ENCODE results near the gene CNNM3.

Gene CNNM3

DNA sequence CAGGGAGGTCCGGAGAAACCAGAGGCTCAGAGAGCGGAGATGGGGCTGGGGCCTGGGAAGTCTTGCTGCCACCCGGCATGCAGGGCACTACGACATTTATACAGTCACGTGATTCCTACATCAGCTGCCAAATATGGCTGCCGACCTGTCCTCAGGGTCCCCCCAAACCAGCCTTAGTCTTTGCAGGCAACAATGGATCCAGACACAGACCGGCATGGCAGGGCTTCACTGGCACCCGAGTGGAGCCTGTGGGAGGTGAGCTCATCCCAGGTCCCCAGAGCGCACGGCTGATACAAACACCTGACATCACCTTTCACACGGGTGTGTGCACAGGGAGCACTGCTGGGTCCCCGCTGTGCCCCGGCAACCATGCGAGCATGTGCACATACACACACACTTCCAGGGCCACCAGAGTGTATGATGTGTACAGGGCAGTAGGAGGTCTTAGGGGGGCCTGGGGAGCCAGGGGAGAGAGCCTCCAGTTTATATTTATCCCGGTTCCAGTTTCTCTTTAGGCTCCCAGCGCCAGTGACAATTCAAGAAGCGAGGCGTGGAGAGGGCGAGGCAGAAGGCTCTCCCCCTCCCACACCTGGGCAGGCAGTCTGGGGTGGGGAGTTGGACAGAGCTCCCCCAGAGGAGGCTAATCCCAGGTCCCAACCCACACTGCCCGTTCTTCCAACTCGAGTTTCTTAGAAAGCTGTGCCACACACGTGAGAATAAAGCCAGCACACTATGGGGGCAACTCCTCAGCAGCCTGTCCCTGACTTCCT, 51.1 kb downstream of the CNNM3 start:
- DNase-seq = no peak

DNA sequence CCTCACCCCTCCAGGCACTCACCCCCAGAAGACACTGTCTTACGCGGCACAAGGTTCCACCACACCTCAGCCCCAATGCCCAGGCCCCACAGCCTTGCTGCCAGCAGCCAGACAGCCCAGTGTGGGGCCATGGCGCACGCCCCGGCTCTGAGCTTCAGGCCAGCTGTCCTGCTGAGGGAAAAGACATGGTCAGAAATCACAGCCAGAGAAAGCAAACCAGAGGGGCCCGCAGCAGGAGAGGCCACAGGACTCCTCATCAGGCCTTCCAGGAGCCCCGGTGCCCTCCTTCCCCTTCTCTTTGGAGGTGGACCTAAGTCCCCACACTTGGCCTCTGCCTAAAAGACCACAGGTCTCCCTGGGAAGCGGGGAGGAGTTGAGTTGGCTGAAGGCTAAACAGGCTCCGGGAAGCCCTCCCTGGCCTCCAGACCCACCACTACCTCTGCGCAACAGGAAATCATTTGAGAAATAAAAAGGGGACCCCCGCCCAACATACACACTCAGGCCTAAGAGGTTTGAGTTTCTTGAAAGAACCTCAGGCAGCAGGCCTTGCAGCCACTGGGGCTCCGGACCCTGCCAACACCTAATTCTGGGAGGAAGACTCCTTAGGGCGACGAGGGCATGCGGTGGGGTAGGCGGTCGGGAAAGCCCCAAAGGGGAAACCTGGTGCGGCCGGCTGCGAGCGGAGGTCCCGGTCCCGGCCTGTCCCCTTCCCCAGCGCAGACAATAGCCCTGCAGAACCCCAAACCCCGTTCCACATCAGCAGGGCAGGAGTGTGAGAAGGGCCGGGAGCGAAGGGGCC, 51.9 kb downstream of the CNNM3 start:
- no peak for DNase-seq

DNA sequence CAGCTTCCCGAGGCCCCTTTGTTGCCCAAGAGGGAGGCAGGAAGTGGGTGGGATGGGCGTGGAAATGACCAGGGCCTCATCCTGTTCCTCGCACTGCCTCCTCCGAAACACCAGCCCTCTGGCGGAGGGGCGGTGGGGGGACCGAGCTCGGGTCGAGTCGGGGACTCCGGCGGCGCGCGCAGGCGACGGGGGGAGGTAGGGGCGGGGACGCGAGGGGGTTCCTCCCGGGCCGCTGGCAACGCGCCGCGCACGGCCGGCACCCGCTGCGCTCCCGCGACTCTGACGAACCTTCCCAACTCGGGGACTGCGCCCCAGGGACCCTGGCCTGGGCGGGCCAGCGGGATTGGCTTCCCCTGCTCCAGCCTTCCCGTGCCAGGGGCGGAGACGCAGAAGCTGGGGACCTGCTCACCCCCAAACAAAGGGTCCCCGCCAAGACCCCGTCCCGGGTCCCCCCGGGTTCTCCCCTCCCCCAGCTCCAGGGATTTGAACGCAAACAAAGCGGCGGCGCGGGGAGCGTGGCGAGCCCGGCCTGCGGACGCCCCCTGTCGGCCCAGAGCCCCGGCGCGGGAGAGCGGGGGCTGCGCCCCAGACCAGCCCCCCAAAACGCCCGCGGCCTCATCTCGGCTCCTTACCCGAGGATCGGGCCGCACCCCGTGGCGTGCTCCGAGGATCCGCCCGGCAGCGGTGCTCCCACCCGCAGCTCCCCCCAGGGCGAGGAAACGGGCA, 52.6 kb downstream of the CNNM3 start:
- peak; percentile 73 for DNase-seq

DNA sequence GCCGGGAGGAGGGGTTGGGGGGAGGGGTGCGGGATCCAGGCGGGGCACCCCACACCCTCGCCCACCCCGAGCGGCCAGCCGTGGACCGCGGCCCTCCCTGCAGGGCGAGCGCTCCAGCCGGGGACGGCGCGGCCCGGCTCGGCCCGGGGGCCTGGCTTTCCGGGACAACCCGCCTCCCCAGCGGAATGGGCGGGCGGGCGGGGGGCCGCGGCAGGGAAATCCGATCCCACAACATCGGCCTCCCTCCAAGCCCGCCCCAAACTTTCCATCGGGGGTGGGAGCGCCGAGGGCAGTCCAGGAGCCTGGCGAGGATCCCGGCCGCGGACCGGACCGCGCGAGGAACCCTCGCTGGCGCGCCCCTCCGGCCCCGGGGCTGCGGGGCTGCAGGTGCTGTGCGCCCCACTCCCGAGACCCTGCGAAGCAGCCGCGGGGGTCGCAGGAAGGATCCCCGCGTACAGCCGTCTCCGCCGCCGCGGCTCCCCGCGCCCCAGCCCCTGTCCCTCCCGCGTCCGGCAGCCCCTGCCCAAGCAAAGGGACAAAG, 53.3 kb downstream of the CNNM3 start:
- DNase-seq = no peak

DNA sequence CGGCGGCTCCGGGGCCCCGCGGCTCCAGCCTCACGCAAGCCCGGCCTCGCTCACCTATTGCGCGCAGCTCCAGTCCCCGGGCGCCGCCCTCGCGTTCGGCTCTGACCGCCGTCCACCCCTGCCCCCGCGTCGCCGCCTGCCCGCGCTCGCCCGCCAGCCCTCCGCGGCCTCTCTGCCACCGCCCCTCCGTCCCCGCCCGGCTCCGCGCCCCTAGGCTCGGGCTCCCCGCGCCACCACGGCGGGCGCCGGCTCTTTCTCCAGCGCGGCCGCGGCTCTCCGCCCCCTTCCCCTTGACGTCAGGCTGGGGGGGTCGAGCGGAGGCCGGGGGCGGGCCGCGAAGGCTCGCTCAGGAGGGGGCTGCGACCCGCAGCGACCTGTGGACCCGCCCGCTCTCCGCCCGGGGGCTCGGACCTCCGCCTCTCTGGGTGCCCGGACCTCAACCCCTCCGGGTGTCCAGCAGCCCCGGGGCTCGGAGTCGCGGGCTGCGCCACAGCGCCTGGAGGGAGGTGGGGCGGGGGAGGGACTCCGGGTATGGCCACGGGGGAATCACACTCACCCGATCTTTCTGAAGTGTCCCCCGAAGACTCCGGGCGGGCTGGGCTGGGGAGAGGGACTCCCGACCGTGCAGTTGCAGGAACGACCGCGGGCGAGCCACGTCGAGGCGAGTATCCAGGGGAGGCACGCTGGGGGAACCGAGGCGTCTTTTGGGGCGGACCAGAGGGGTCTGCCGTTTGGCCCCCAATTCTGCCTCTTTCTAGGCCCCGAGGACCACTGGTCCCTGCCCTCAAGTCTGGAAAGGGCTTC, 54.0 kb downstream of the CNNM3 start, which contains the start of gene SEMA4C:
SEMA4C (minus strand) TSS at position 259 of the 804 bp plus-strand sequence. CDS start 2,194 bp downstream, outside the sequence.
- DNase-seq = peak; percentile 34

DNA sequence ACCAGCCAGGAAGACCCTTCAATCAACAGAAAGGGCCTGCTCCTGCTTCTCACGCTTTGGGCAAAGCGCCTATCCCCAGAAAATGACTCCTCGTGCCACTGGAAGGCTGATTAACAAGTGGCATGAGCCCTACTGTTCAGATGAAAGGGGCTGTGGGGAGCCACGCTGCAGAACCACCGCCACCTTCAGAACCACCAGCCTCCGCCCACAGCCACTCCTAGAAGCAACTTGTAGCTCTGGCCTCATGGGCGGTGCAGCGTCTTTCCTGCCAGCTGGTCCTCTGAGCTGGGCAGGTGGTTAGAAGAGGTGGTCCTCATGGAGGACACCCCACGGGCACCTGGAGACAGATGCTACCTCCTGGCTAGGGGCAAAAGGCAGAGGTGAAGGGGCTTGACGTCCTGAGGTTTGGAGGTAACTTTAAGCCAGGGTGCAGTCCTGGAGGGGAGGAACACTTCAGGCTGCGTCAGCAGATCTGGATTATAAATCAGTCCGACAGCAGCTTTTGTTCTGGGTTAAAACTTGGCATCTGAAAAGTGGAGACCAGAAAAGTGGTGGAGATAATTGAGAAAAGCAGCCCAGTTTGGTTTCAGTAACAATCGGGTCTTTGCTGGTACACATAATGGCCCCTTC, 54.7 kb downstream of the CNNM3 start:
- peak; percentile 65 for DNase-seq

DNA sequence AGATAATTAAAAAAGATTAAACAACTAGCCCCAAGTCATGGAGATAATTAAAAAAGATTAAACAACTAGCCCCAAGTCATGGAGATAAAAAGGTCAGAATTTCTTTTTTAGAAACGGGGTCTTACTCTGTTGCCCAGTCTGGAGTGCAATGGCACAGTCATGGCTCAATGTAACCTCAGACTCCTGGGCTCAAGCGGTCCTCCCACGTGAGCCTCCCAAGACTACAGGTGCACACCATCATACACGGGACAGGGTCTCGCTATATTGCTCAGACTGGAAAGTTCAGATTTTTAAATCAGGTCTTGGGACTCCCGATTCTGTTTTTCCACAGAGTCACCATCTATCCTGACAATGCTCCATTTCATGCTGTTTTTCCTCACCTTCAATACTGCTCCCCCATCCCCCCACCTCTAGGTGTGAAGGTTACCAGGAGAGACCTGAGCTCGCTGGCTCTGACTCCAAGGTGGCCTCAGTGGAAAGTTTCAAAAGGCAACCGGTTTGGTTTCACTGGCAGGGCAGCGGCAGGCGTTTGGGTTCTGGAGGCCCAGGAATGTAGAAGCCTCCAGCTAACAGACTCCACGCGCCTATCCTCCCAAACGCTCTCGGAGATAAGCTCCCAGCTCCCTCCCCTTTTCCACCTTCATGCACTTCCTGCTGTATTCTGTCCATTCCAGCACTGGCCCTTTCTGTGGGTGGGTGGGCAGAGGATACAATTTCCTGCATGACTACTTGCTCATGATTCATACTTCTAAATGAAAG, 56.7 kb downstream of the CNNM3 start:
- no peak for DNase-seq

DNA sequence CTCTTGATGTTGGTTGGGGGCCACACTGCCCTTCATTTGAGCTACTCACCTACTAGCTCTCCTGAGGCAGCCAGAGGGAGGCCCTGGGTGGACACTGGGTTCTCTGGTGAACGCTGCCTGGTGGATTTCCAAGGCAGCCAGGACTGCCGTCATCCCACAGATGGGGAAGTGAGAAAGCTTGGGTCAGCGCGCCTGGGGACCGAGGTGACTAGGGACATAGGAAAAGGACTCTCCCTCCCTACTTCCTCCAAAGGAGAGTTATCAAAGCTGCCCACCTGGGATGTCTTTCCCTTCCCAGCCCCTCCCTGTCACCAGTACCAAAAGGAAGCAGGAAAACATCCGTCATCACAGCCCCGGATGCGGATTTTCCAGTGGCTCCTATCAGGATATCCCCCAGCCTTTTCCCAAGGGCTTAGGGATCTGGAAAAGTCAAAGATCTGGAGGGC, 57.6 kb downstream of the CNNM3 start:
- no peak for DNase-seq

DNA sequence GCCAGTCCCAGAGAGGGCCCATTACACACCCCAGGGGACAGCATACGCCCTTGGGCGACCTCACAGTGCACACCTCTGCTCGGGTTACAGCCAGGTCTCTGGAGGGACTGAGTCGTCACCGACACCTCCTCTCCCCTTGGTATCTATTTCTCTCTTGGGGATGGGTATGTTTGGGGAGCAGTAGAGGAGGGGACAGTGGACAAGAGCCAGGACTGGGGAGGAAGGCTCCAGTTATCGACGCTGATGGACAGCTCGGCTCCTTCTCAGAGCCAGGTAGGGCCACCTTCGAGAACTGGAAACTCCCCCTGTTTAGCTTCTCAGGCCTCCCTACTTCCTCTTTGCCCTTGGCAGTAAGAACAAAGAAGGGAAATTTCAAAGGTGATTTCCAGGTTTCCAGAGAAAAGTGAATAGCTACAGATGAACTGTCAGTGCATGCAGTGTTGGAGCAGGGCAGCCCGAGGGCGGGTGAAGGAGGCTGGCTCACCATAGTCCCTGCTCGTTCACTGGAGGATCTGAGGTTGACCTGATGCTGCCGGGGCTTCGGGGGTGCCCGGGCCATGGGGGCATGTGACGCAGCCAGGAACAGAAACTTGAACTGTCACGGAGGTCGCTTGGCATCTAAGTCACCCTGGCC, 58.2 kb downstream of the CNNM3 start:
- DNase-seq = no peak

DNA sequence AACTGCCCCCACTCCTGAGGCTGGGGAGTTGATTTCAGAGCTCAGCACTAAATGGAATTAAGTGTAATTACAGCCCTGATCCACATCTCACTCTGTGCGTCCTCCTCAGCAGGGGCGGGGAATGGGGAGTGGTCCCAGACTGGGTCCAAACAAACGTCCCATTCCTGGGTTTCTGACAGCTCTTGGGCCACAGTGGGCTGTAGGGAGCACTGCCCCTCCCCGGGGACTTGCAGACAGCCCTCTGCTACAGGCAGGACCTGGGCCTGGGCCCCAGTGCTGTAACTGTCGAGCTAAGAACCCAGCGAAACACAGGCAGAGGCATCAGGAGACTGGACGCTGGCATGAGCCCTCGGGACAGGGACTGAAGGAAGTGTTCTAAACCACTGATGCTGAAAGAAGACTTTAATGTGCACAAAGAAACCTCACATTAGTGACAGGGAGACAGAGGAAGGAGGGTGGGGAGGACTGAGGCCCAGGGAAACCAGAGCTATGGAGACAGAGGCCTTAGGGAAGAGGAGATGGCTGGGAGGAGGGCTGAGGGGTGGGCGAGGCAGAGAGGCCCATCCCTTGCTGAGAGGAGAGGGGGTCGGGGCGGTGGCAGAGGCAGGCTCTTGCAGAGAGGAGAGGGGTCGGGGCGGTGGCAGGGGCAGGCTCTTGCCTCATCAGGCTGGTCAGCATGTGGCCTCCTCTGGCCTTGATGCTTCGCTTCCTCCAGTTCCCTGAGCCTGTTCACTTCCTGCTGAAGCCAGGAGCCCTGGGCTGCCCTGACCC, 59.6 kb downstream of the CNNM3 start:
- DNase-seq = no peak

DNA sequence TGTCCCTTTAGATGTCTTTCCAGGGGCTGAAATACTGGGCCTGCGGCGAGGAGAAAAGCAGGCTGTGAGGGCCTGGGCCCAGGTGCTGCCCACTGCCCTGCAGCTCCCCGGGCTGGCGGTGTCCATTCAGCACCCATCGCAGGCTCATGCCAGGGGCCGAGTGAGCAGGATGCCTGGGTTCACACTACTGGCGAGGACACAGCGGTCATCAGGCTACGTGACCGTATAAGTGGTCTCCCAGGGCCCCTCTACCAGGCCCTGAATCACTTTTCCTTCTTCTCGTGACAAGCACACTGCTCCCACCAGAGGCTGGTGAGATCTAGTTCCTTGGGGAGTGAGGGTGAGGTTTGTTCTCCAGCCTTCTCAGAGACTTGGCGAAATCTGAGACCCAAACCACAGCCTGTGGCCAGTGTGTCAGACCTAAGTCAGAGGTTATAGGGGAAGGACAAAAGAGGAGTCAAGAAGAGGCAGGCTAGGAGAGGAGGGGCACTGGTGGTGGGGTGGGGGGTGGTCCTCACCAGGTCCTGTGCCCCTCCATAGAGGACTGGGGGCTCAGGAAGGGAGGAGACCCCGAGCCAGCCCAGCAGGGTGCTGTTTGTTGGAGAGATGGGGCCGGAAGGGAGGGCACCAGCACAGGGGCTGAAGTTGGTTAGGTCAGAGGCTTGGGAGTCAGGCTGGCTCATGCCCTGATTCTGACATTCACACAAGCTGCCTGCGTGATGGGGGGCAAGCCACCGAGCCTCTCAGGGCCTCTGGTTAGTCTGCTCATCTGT, 60.4 kb downstream of the CNNM3 start:
- DNase-seq = no peak

DNA sequence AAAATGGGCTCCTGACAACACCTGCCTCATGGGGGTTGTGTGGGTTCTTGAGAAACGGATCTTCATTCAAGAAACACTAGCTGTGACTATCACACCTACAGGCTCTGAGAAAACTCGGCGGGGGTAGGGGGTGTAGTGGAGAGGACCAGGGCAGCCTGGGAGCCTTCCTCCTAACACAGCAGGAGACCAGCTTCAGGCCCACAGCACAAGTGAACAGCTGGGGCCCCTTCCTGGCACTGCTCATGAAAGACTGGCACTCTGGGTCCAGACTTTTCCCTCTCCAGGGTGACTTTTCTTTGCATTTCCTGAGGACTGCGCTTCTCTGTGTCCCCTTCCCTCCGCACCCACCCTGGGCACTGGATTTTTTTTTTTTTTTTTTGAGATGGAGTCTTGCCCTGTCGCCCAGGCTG, 61.0 kb downstream of the CNNM3 start:
- no peak for DNase-seq

DNA sequence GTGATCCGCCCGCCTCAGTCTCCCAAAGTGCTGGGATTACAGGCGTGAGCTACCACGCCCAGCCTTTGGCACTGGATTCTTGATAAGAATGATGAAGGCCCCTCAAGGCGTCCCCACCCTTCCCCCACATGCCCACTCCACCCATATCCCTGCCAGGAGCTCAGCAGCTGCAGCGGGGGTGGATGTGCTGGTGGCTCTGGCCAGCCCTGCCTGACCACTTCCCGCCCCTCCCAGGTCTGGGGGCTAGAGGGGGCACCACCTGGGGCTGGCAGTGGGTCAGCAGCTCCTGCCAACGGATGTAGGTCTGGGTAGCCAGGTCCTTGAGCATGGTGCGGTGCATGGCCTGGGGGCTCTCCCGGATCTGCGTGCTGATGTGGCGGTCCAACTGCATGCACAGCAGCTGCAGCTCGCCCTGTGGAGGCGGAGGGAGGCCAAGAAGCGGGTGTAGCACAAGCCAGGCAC, 61.6 kb downstream of the CNNM3 start:
- DNase-seq = no peak

DNA sequence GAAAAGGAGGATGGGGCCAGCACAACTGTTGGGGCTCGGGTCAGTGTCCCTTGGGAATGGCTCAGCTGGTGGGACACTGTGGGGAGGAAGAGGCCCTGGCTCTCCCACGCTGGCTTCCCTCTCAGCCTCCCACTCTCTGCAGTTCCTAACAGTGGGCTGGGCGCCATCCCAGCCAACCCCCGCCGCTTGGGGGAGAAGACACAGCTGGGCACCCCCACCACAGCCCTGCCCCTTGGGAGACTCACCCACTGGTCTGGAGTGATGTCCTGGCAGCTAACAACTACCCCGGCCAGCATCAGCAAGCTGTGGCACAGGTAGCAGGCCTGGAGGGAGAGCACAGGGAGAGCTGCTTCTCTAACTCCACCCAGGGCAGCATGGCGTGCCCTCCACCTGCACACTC, 62.1 kb downstream of the CNNM3 start:
- no peak for DNase-seq

DNA sequence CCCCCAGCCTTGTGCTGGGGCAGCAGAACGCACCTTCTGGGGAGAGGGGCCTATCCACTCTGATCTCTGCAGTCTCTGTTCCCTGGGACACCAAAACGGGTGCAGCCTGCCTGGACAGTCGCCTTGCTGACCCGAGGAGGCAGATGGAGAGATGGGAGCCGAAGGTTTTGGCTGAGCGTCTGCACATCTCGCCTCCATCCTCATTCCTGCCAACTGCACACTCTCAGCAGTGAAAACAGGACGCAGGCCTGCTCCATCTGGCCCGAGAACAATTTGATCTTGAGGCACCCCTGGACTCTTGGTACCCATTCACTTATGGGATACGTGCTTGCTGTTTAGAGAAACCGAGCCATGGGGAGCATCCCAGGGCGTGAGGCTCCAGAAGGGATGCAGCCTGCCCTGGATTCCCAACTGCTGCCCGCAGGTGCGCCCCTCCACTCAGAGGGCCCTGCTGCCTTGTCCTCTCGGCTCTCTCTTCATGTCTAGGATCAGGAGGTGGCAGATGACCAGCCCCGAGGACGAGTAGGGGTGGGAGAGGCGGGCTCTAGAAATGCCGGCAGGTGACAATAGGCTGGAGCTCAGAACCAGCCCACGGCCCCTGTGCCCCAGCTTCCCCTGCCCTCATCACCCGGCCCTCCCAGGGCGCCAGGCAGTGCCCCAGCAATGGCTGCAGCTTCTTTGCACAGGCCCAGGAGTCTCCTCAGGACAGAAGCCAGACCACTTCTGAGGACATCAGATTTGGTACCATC, 62.9 kb downstream of the CNNM3 start:
- no peak for DNase-seq

DNA sequence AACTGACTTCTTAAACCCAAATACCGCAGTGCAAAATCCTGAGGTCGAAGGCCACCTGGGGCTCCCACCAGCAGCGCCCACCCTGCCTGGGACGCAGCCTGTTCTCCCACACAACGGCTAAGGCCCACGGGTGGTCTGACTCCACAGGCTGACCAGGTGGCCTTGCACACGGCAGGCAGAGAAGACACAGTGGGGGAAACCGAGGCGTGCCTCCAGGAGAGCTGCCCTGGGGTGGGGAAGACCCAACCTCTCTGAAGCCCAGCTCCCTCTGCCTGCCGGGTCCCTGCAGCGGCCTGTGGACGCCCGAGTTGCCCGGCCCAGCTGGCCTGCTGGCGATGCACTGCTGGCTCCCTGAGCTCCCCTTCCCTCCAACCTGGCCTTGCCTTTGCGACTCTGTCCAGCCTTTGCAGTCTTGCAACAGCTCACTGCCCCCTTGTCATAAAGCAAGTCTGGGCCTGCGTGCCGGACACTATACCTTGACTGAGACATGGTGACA, 63.5 kb downstream of the CNNM3 start:
- DNase-seq = no peak

DNA sequence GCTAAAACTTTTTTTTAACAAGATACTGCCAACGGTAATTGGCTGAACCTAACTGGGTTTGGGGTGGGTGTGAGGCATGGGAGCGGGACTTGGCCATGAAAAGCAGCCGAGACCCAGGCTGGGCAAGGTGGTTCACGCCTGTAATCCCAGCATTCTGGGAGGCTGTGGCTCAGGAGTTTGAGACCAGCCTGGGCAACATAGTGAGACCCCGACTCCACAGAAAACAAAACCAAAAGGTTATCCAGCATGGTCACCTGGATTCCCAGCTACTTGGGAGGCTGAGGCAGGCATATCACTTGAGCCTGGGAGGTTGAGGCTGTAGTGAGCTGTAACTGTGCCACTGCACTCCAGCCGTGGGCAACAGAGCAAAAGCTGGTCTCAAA, 64.8 kb downstream of the CNNM3 start:
- no peak for DNase-seq
